AG10803 (cell line): ENCODE results near the gene DDX39B.

Experiments
- DNase-seq: peaks from one replicate; pipeline ENCODE4 v3.0.0; 2010; ENCODE audit warnings: low read depth
- H3K4me3 ChIP-seq: 2 replicates; pipeline ENCODE4 v1.5.1; 2011; ENCODE audit warnings: mild to moderate bottlenecking, low read length, control low read depth
- TF ChIP-seq, protein P1 (sequence below): conservative IDR thresholded peaks from 2 replicates; pipeline ENCODE4 v1.5.1; 2011; ENCODE audit warnings: mild to moderate bottlenecking, low read length, control low read depth, inconsistent platforms

Gene DDX39B

GRCh38 chr6:31531162-31531561 is 10.6 kb downstream of the DDX39B start:
- TF ChIP-seq, protein P1, sequence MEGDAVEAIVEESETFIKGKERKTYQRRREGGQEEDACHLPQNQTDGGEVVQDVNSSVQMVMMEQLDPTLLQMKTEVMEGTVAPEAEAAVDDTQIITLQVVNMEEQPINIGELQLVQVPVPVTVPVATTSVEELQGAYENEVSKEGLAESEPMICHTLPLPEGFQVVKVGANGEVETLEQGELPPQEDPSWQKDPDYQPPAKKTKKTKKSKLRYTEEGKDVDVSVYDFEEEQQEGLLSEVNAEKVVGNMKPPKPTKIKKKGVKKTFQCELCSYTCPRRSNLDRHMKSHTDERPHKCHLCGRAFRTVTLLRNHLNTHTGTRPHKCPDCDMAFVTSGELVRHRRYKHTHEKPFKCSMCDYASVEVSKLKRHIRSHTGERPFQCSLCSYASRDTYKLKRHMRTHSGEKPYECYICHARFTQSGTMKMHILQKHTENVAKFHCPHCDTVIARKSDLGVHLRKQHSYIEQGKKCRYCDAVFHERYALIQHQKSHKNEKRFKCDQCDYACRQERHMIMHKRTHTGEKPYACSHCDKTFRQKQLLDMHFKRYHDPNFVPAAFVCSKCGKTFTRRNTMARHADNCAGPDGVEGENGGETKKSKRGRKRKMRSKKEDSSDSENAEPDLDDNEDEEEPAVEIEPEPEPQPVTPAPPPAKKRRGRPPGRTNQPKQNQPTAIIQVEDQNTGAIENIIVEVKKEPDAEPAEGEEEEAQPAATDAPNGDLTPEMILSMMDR, result no peak
- H3K4me3 ChIP-seq, result no peak overlapping the region
- DNase-seq, result no peak

- DNase-seq, result no peak
- no peak overlapping the region for H3K4me3 ChIP-seq
- TF ChIP-seq, protein P1, result no peak
Observed at GRCh38 chr6:31530659-31531058, 11.1 kb downstream of the DDX39B start.

GRCh38 chr6:31529329-31530150 is 12.3 kb downstream of the DDX39B start:
- TF ChIP-seq, protein P1, result no peak
- H3K4me3 ChIP-seq, result no peak overlapping the region
- no peak for DNase-seq

GRCh38 chr6:31528821-31529328 is 12.9 kb downstream of the DDX39B start, which contains the start of gene MCCD1:
TSS of gene MCCD1 (plus strand) at chr6:31528962. CDS start at chr6:31529015, 53 bp downstream.
- TF ChIP-seq, protein P1, result no peak
- DNase-seq, result no peak
- no peak within 1 kb of the TSS for H3K4me3 ChIP-seq

GRCh38 chr6:31528307-31528777 is 13.5 kb downstream of the DDX39B start:
- TF ChIP-seq, protein P1, result no peak
- DNase-seq, result no peak

GRCh38 chr6:31525932-31526591 is 15.7 kb downstream of the DDX39B start:
- peak; percentile 61 for DNase-seq
- no peak overlapping the region for H3K4me3 ChIP-seq
- TF ChIP-seq, protein P1, result no peak

More at GRCh38 chr6:31528307-31528777, 13.5 kb downstream of the DDX39B start:
- no peak overlapping the region for H3K4me3 ChIP-seq

- no peak overlapping the region for H3K4me3 ChIP-seq
- TF ChIP-seq, protein P1, result no peak
- DNase-seq, result no peak
Observed at GRCh38 chr6:31525553-31525931, 16.3 kb downstream of the DDX39B start.
